ENCODE measurements around the gene ARGLU1. TPM values are rescaled to one million over a fixed set of nuclear protein-coding genes. Genes with fewer than 3 reads are reported as not detected.

The ARGLU1 gene
- polyA plus RNA-seq, 1 donor (not counting 4 experiments of a cell fraction or from before 2014, with no cell fraction given) = 96.8 TPM

GRCh38 chr13:106595625-106596024, 27.7 kb upstream of the ARGLU1 start:
- Histone ChIP-seq H3K27ac (ENCODE audit: control insufficient read depth, insufficient read depth, low read length) (no peak overlapping the region), H3K79me2 (ENCODE audit: control insufficient read depth, insufficient read depth, low read length) (no peaks in the 10 kb centered on the region), H3K36me3 (ENCODE audit: control insufficient read depth in 2 of 2, extremely low read depth in 1 of 2, insufficient read depth in 2 of 2, low read length in 2 of 2) (no peaks in the 10 kb centered on the region), H3K27me3 (ENCODE audit: control insufficient read depth, extremely low read depth, insufficient read depth, low read length) (no peaks in the 10 kb centered on the region), H3K9me3 (ENCODE audit: control insufficient read depth, low read depth, low read length) (no peaks in the 10 kb centered on the region), H3K4me3 (ENCODE audit: control insufficient read depth in 2 of 3, extremely low read depth in 1 of 3, insufficient read depth in 2 of 3, low read depth in 1 of 3, low read length in 3 of 3) (no peak overlapping the region), H3K4me2 (ENCODE audit: control insufficient read depth, extremely low read depth, insufficient read depth, low read depth, low read length) (no peak overlapping the region), H3K9ac (ENCODE audit: control insufficient read depth, extremely low read depth, insufficient read depth, low read length) (no peak overlapping the region), H3K4me1 (ENCODE audit: control insufficient read depth, extremely low read depth, insufficient read depth, low read length) (peaks cover 2% of the 10 kb centered on the region), H4K20me1 (ENCODE audit: control insufficient read depth, extremely low read depth, insufficient read depth, low read length) (no peaks in the 10 kb centered on the region), H3K9me1 (ENCODE audit: control insufficient read depth, extremely low read depth, insufficient read depth, low read length) (no peaks in the 10 kb centered on the region), H2AFZ (ENCODE audit: control insufficient read depth, low read length) (no peak overlapping the region)
- no peak for TF ChIP-seq EZH2 (IDR thresholded peaks at IDR 0.05; ENCODE audit: low read length)
- TF ChIP-seq, protein P1, sequence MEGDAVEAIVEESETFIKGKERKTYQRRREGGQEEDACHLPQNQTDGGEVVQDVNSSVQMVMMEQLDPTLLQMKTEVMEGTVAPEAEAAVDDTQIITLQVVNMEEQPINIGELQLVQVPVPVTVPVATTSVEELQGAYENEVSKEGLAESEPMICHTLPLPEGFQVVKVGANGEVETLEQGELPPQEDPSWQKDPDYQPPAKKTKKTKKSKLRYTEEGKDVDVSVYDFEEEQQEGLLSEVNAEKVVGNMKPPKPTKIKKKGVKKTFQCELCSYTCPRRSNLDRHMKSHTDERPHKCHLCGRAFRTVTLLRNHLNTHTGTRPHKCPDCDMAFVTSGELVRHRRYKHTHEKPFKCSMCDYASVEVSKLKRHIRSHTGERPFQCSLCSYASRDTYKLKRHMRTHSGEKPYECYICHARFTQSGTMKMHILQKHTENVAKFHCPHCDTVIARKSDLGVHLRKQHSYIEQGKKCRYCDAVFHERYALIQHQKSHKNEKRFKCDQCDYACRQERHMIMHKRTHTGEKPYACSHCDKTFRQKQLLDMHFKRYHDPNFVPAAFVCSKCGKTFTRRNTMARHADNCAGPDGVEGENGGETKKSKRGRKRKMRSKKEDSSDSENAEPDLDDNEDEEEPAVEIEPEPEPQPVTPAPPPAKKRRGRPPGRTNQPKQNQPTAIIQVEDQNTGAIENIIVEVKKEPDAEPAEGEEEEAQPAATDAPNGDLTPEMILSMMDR (optimal IDR thresholded peaks at IDR 0.05 in 1 of 3, IDR thresholded peaks at IDR 0.05 in 1 of 3, conservative IDR thresholded peaks at IDR 0.05 in 1 of 3; ENCODE audit: extremely low read depth in 1 of 3, insufficient read depth in 2 of 3, low read length in 3 of 3) = no peak
- FAIRE-seq (no peak), DNase-seq (ENCODE audit: low read depth, low spot score) (no peak)
- dilution Hi-C loops (cut with MboI; ENCODE audit: extremely low pct_ligation_motif_present, low sequenced_read_pairs) = no loop called here

DNA sequence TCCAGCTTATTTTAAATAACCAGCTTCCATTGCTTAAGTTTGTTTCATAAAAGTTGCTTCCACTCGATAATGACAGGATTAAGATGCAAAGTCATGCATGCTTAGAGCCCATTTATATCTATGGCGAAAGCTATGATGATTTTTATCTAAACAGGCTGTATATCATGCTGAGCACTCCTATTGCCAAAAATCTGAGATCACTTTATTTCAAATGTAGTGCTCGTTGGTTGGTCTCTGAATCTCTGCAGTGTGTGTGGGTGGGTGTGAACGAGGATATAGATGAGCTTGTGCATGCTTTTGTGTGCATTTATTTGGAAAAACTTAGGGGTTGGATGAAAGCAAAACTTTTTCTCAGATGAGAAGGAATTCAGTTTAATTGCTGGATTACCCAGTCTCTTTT, 27.0 kb upstream of the ARGLU1 start:
- H3K4me3 ChIP-seq (ENCODE audit: control insufficient read depth in 2 of 3, extremely low read depth in 1 of 3, insufficient read depth in 2 of 3, low read depth in 1 of 3, low read length in 3 of 3) = no peak overlapping the region
- no peak overlapping the region for H3K4me2 ChIP-seq (ENCODE audit: control insufficient read depth, extremely low read depth, insufficient read depth, low read depth, low read length)
- FAIRE-seq (no peak), DNase-seq (ENCODE audit: low read depth, low spot score) (no peak)
- H3K9me3 ChIP-seq (ENCODE audit: control insufficient read depth, low read depth, low read length) = no peaks in the 10 kb centered on the region
- H3K27ac ChIP-seq (ENCODE audit: control insufficient read depth, insufficient read depth, low read length) = no peak overlapping the region
- no peaks in the 10 kb centered on the region for H3K9me1 ChIP-seq (ENCODE audit: control insufficient read depth, extremely low read depth, insufficient read depth, low read length)
- H3K36me3 ChIP-seq (ENCODE audit: control insufficient read depth in 2 of 2, extremely low read depth in 1 of 2, insufficient read depth in 2 of 2, low read length in 2 of 2) = no peaks in the 10 kb centered on the region
- no peaks in the 10 kb centered on the region for H3K27me3 ChIP-seq (ENCODE audit: control insufficient read depth, extremely low read depth, insufficient read depth, low read length)
- no peaks in the 10 kb centered on the region for H3K4me1 ChIP-seq (ENCODE audit: control insufficient read depth, extremely low read depth, insufficient read depth, low read length)
- no peak overlapping the region for H3K9ac ChIP-seq (ENCODE audit: control insufficient read depth, extremely low read depth, insufficient read depth, low read length)
- no peak overlapping the region for H2AFZ ChIP-seq (ENCODE audit: control insufficient read depth, low read length)
- no peaks in the 10 kb centered on the region for H3K79me2 ChIP-seq (ENCODE audit: control insufficient read depth, insufficient read depth, low read length)
- no peak for TF ChIP-seq EZH2 (IDR thresholded peaks at IDR 0.05; ENCODE audit: low read length)
- TF ChIP-seq, protein P1 (optimal IDR thresholded peaks at IDR 0.05 in 1 of 3, IDR thresholded peaks at IDR 0.05 in 1 of 3, conservative IDR thresholded peaks at IDR 0.05 in 1 of 3; ENCODE audit: extremely low read depth in 1 of 3, insufficient read depth in 2 of 3, low read length in 3 of 3) = no peak
- dilution Hi-C loops (cut with MboI; ENCODE audit: extremely low pct_ligation_motif_present, low sequenced_read_pairs) = no loop called here
- H4K20me1 ChIP-seq (ENCODE audit: control insufficient read depth, extremely low read depth, insufficient read depth, low read length) = no peaks in the 10 kb centered on the region
